ENCODE data around the gene HPF1.

GRCh38 chr4:169774466-169775445 lies 17.0 kb upstream of the HPF1 start:
- no peak for TF ChIP-seq POLR2A (IDR thresholded peaks at IDR 0.05; ENCODE audit: low read depth, low read length)
- TF ChIP-seq POLR2AphosphoS5 (IDR thresholded peaks at IDR 0.05; ENCODE audit: low read depth, low read length) = no peak
- no peak for TF ChIP-seq TAF1 (IDR thresholded peaks at IDR 0.05; ENCODE audit: borderline replicate concordance, low read depth, low read length)
